K562 (cell line): ENCODE data around the gene ANKRD6. TPM values are rescaled to one million over a fixed set of nuclear protein-coding genes. Genes with fewer than 3 reads are reported as not detected.

Source experiments
- ATAC-seq: fragments of 200-7000 bp; cut with Tn5 transposase; 3 replicates; pipeline ENCODE4 v1.9.1; 2020; ENCODE audit warnings: moderate library complexity
- BruUV-seq: library from RNA; stranded (reverse); fragments of 400-500 nt; replicated peaks from 2 replicates; lab custom pipeline; 2021; lab: Mats Ljungman, UMichigan
- CTCF ChIA-PET: fragments of 300-600 bp; formaldehyde crosslinking; extraction: SDS; loops from one replicate; lab custom pipeline; 2021; ENCODE audit warnings: low intra/inter-chr PET ratio; lab: Yijun Ruan, JAX
- POLR2A ChIA-PET: fragments of 300-600, 350-650 bp; sonication (Branson Sonifier 250); formaldehyde crosslinking; extraction: SDS; loops from one replicate; lab custom pipeline; 2021; ENCODE audit warnings: antibody characterized with exemption, inconsistent platforms; lab: Yijun Ruan, JAX
- DNase-seq, 4 experiments: peaks; one replicate each; pipeline versions ENCODE4 v3.0.0 to v3.0.0-alpha.2; 2011 to 2018; ENCODE audit warnings: low spot score in 3 of 4, mixed read lengths in 3 of 4; ENCODE audit errors: extremely low read depth in 1 of 4
- FAIRE-seq: peaks from 2 replicates; lab custom pipeline; 2011; peaks lifted over from hg19 to GRCh38; lab: Jason Lieb, UNC
- H2AFZ ChIP-seq: 2 replicates; pipeline ENCODE4 v1.6.0; 2011; ENCODE audit warnings: low read depth, low read length, control low read depth, inconsistent platforms
- H3K27ac ChIP-seq: fragments of 200-600 bp; 3 replicates; pipeline ENCODE4 v1.8.0; 2011; ENCODE audit warnings: low read depth, mild to moderate bottlenecking, control low read depth, inconsistent platforms, low read length, moderate library complexity, mixed read lengths; ENCODE audit errors: extremely low read depth
- H3K27me3 ChIP-seq, 2 experiments: fragments of 300-600 bp in 1 of 2; 2 replicates in 1 of 2; 3 replicates in 1 of 2; pipeline versions ENCODE4 v1.6.0 to v1.8.0; 2011; ENCODE audit warnings: inconsistent platforms in 2 of 2, low read length in 2 of 2, mild to moderate bottlenecking in 1 of 2, mixed read lengths in 1 of 2, moderate library complexity in 1 of 2; ENCODE audit not compliant: control insufficient read depth in 2 of 2, insufficient read depth in 2 of 2
- H3K36me3 ChIP-seq: fragments of 300-600 bp; 3 replicates; pipeline ENCODE4 v1.8.0; 2011; ENCODE audit warnings: mild to moderate bottlenecking, low read length, inconsistent platforms; ENCODE audit not compliant: control insufficient read depth, insufficient read depth
- H3K4me1 ChIP-seq, 2 experiments: fragments of 200-600 bp in 1 of 2; replicated peaks in 1 of 2; 2 replicates in 1 of 2; 3 replicates in 1 of 2; pipeline versions ENCODE4 v1.5.1 to v1.8.0; 2011; ENCODE audit warnings: inconsistent platforms in 2 of 2, low read length in 2 of 2, mild to moderate bottlenecking in 1 of 2, mixed read lengths in 1 of 2, moderate library complexity in 1 of 2; ENCODE audit not compliant: control insufficient read depth in 2 of 2, insufficient read depth in 2 of 2
- H3K4me2 ChIP-seq: 2 replicates; pipeline ENCODE4 v1.6.1; 2011; ENCODE audit warnings: low read length, control low read depth, inconsistent platforms, mixed read lengths; ENCODE audit not compliant: insufficient read depth
- H3K4me3 ChIP-seq: fragments of 200-600 bp; sonication (generic), shearing (Covaris generic); 2 replicates; pipeline ENCODE4 v1.5.1; 2016; ENCODE audit warnings: control low read depth, inconsistent platforms
- H3K79me2 ChIP-seq: fragments of 200-600 bp; 3 replicates; pipeline ENCODE4 v1.8.0; 2011; ENCODE audit warnings: low read length, inconsistent platforms; ENCODE audit not compliant: control insufficient read depth, insufficient read depth
- H3K9ac ChIP-seq, 2 experiments: 2 replicates each; pipeline versions ENCODE4 v1.6.0 to v1.6.1; 2011; ENCODE audit warnings: low read depth in 2 of 2, low read length in 2 of 2, control low read depth in 1 of 2, inconsistent platforms in 1 of 2, mild to moderate bottlenecking in 1 of 2, mixed read lengths in 1 of 2; ENCODE audit not compliant: insufficient read depth in 1 of 2
- H3K9me1 ChIP-seq: one replicate; pipeline ENCODE4 v1.6.0; 2011; ENCODE audit warnings: inconsistent platforms, mild to moderate bottlenecking, low read length, moderate library complexity; ENCODE audit not compliant: control insufficient read depth, insufficient read depth
- H3K9me3 ChIP-seq: replicated peaks from 2 replicates; pipeline ENCODE4 v1.5.1; 2011; ENCODE audit warnings: low read depth, low read length, inconsistent platforms; ENCODE audit not compliant: control insufficient read depth, insufficient read depth
- H4K20me1 ChIP-seq: replicated peaks from 2 replicates; pipeline ENCODE4 v1.6.1; 2011; ENCODE audit warnings: low read length, inconsistent platforms, mixed read lengths; ENCODE audit not compliant: control insufficient read depth, insufficient read depth
- CBX1 ChIP-seq: sonication (generic); IDR thresholded peaks from 2 replicates; pipeline ENCODE4 v1.6.1; 2016; ENCODE audit warnings: antibody characterized with exemption, low read depth, mild to moderate bottlenecking
- CC2D1A ChIP-seq: fragments of 450-650 bp; IDR thresholded peaks from 2 replicates; pipeline ENCODE4 v1.6.1; 2017; ENCODE audit warnings: mild to moderate bottlenecking
- CREM ChIP-seq: IDR thresholded peaks from 2 replicates; pipeline ENCODE4 v1.6.1; 2014; ENCODE audit warnings: antibody characterized with exemption, low read depth
- KAT2B ChIP-seq: IDR thresholded peaks from one replicate; pipeline ENCODE4 v1.6.1; 2012; ENCODE audit warnings: low read depth, mild to moderate bottlenecking, control low read depth, inconsistent platforms, low read length, moderate library complexity
- MEF2A ChIP-seq: IDR thresholded peaks from 2 replicates; pipeline ENCODE4 v1.6.1; 2011; ENCODE audit warnings: low read depth, mild to moderate bottlenecking, low read length, moderate library complexity; ENCODE audit not compliant: control insufficient read depth
- MIER1 ChIP-seq: fragments of 450-650 bp; IDR thresholded peaks from 2 replicates; pipeline ENCODE4 v1.6.1; 2016; ENCODE audit warnings: antibody characterized with exemption, mild to moderate bottlenecking, low read depth
- NFE2L1 ChIP-seq: fragments of 450-650 bp; IDR thresholded peaks from 2 replicates; pipeline ENCODE4 v1.6.1; 2016; ENCODE audit warnings: missing genetic modification characterization, low read depth, mild to moderate bottlenecking, missing compliant biosample characterization, moderate library complexity, borderline replicate concordance
- POLR2A ChIP-seq: fragments of 450-650 bp; conservative IDR thresholded peaks from 2 replicates; pipeline ENCODE4 v1.6.1; 2016
- POLR3G ChIP-seq: IDR thresholded peaks from 2 replicates; pipeline ENCODE4 v1.6.1; 2011; ENCODE audit not compliant: insufficient read length, insufficient replicate concordance; ENCODE audit errors: extremely low read depth
- RFX7 ChIP-seq: fragments of 250-450 bp; sonication (Bioruptor Pico); IDR thresholded peaks from 2 replicates; pipeline ENCODE4 v1.5.1; 2021; ENCODE audit warnings: mild to moderate bottlenecking
- SETDB1 ChIP-seq: IDR thresholded peaks from one replicate; pipeline ENCODE4 v1.6.1; 2012; ENCODE audit warnings: low read length, control low read depth, inconsistent platforms
- STAG1 ChIP-seq: sonication (generic); formaldehyde crosslinking; IDR thresholded peaks from 2 replicates; pipeline ENCODE4 v1.5.0; 2020; ENCODE audit warnings: missing genetic modification reagents, borderline replicate concordance
- ZNF274 ChIP-seq: IDR thresholded peaks from 2 replicates; pipeline ENCODE4 v1.6.1; 2011; ENCODE audit warnings: low read depth, mild to moderate bottlenecking, low read length, moderate library complexity, borderline replicate concordance
- ZNF707 ChIP-seq: fragments of 250-450 bp; sonication (Bioruptor Pico); conservative IDR thresholded peaks from 2 replicates; pipeline ENCODE4 v1.8.0; 2022; ENCODE audit warnings: inconsistent platforms, mild to moderate bottlenecking, moderate library complexity
- WGBS: fragments of 100-300 bp; shearing (Covaris generic); methylation state at CpG from one replicate; pipeline ENCODE4 v1.1.6; 2016; ENCODE audit warnings: low coverage, mixed read lengths; ENCODE audit not compliant: insufficient coverage; ENCODE audit errors: missing lambda C conversion rate; 5-methylcytosine and 5-hydroxymethylcytosine counted together
- in situ Hi-C: fragments of 300-500 bp; cut with MboI; formaldehyde crosslinking; loops from 4 replicates; pipeline ENCODE4 v1.15.0; 2018; ENCODE audit warnings: inconsistent platforms, mixed read lengths
- intact Hi-C: fragments of 100-400 bp; cut with micrococcal nuclease; formaldehyde crosslinking; loops from 2 replicates; pipeline ENCODE4 v1.14.2; 2022
- polyA plus RNA-seq, 8 experiments: library from polyadenylated mRNA; depleted of rRNA in 4 of 8; stranded (reverse) in 5 of 8; unstranded in 3 of 8; fragments of >200 nt; fragmentation: Nextera tagmentation in 2 of 8; fragmentation: Illumina TruSeq in 1 of 8; extraction: Ambion mirVana in 2 of 8; extraction: Trizol in 1 of 8; gene quantifications; 2 replicates each; pipeline versions ENCODE4 v1.2.1 to v1.2.3, GENCODE V29; 2011 to 2014; ENCODE audit warnings: inconsistent platforms in 1 of 8, missing spikeins in 1 of 8
- total RNA-seq, 7 experiments: library from RNA; depleted of rRNA in 6 of 7; stranded (reverse); fragments of >200 nt in 6 of 7; fragmentation: Illumina TruSeq in 2 of 7; extraction: Trizol in 2 of 7; gene quantifications; 2 replicates each; pipeline versions ENCODE4 v1.2.1 to v1.2.3, GENCODE V29; 2011 to 2021; ENCODE audit warnings: low replicate concordance in 1 of 7
- TF ChIP-seq, protein P1 (sequence below): IDR thresholded peaks from 3 replicates; pipeline ENCODE4 v1.6.1; 2011; ENCODE audit warnings: borderline replicate concordance, mild to moderate bottlenecking; ENCODE audit not compliant: insufficient read length, insufficient read depth
- TF ChIP-seq, protein P2 (sequence below): fragments of 450-650 bp; IDR thresholded peaks from 2 replicates; pipeline ENCODE4 v1.7.0; 2016; ENCODE audit warnings: borderline replicate concordance
- TF ChIP-seq, protein P3 (sequence below): fragments of 450-650 bp; IDR thresholded peaks from 2 replicates; pipeline ENCODE4 v1.7.1; 2018; ENCODE audit warnings: mild to moderate bottlenecking, low read depth; ENCODE audit not compliant: partially characterized antibody

ANKRD6 gene
- total and polyA plus RNA-seq, 9 of the 15 experiments (the other 6 are each of a cell fraction or from before 2014, with no cell fraction given) = 0.04 to 0.22 (median 0.08) TPM; not detected in 4

DNA sequence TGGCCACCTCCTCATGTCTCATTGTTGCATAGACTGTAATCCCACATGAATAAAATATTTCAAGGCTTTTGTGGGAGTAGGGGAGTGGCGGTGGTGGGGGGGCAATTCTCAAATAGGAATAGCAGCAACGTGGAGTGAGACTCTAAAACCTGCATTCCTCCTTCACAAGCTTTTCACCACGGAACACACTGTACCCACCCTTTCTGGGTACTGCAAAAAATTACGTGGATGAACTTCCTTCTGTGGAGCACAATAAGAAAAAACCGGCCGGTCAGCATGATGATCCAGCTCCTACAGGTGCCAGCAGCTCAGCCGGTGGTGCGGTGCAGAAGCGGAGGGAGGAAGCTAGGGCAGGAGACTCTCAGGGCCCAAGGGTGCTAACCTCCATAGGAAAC, 19.9 kb upstream of the ANKRD6 start:
- Histone ChIP-seq H2AFZ (no peak overlapping the region), H4K20me1 (0 out of 2 replicates have a peak, but pooled peaks cover 3% of the 10 kb centered on the region), H3K9me1 (no peaks in the 10 kb centered on the region), H3K79me2 (no peaks in the 10 kb centered on the region), H3K4me3 (no peak overlapping the region), H3K9me3 (no peaks in the 10 kb centered on the region), H3K9ac (no peak overlapping the region), H3K27ac (no peak overlapping the region), H3K4me1 (peaks cover 0 to 17% of the 10 kb centered on the region in 2 experiments; a peak in 2 of 5 replicates), H3K4me2 (no peak overlapping the region), H3K36me3 (no peaks in the 10 kb centered on the region), H3K27me3 (peaks cover 30 to 42% of the 10 kb centered on the region in 2 experiments)
- no TSS peak for BruUV-seq
- ATAC-seq (no peak), DNase-seq (no peak), FAIRE-seq (no peak)
- CTCF ChIA-PET = no interaction called here
- in situ Hi-C loops (no loop called here), intact Hi-C loops (no loop called here)
- POLR2A ChIA-PET = interaction anchor here (0.6 to 0.9 kb wide), 2 partner anchors 30 to 1081 kb away, joined by 3 read pairs; no protein-coding TSS in a partner anchor
- TF ChIP-seq RFX7 (CRISPR knock-in tag) (no peak), POLR3G (no peak), KAT2B (no peak), ZNF707 (CRISPR knock-in tag) (no peak), MIER1 (no peak), SETDB1 (no peak), STAG1 (CRISPR knock-in tag) (no peak), MEF2A (no peak), POLR2A (no peak), CC2D1A (no peak), CREM (no peak), NFE2L1 (tag) (no peak), ZNF274 (no peak), CBX1 (no peak)
- TF ChIP-seq, protein P1, sequence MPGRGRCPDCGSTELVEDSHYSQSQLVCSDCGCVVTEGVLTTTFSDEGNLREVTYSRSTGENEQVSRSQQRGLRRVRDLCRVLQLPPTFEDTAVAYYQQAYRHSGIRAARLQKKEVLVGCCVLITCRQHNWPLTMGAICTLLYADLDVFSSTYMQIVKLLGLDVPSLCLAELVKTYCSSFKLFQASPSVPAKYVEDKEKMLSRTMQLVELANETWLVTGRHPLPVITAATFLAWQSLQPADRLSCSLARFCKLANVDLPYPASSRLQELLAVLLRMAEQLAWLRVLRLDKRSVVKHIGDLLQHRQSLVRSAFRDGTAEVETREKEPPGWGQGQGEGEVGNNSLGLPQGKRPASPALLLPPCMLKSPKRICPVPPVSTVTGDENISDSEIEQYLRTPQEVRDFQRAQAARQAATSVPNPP = no peak
- TF ChIP-seq, protein P2, sequence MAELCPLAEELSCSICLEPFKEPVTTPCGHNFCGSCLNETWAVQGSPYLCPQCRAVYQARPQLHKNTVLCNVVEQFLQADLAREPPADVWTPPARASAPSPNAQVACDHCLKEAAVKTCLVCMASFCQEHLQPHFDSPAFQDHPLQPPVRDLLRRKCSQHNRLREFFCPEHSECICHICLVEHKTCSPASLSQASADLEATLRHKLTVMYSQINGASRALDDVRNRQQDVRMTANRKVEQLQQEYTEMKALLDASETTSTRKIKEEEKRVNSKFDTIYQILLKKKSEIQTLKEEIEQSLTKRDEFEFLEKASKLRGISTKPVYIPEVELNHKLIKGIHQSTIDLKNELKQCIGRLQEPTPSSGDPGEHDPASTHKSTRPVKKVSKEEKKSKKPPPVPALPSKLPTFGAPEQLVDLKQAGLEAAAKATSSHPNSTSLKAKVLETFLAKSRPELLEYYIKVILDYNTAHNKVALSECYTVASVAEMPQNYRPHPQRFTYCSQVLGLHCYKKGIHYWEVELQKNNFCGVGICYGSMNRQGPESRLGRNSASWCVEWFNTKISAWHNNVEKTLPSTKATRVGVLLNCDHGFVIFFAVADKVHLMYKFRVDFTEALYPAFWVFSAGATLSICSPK = no peak
- TF ChIP-seq, protein P3, sequence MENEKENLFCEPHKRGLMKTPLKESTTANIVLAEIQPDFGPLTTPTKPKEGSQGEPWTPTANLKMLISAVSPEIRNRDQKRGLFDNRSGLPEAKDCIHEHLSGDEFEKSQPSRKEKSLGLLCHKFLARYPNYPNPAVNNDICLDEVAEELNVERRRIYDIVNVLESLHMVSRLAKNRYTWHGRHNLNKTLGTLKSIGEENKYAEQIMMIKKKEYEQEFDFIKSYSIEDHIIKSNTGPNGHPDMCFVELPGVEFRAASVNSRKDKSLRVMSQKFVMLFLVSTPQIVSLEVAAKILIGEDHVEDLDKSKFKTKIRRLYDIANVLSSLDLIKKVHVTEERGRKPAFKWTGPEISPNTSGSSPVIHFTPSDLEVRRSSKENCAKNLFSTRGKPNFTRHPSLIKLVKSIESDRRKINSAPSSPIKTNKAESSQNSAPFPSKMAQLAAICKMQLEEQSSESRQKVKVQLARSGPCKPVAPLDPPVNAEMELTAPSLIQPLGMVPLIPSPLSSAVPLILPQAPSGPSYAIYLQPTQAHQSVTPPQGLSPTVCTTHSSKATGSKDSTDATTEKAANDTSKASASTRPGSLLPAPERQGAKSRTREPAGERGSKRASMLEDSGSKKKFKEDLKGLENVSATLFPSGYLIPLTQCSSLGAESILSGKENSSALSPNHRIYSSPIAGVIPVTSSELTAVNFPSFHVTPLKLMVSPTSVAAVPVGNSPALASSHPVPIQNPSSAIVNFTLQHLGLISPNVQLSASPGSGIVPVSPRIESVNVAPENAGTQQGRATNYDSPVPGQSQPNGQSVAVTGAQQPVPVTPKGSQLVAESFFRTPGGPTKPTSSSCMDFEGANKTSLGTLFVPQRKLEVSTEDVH = no peak
- 0% methylated on average over 9 of the region's 9 CpGs for WGBS
